H1 (cell line): Measurements from ENCODE around the gene ZNF101. TPM values are rescaled to one million over a fixed set of nuclear protein-coding genes. Genes with fewer than 3 reads are reported as not detected.

Experiments
- CTCF ChIA-PET: fragments of 300-600 bp; sonication (Branson Sonifier 250); formaldehyde crosslinking; loops from one replicate; lab custom pipeline; 2021; ENCODE audit not compliant: partially characterized antibody; lab: Charles Lee
- POLR2A ChIA-PET: fragments of 300-600 bp; sonication (Branson Sonifier 250); formaldehyde crosslinking; loops from one replicate; lab custom pipeline; 2021; ENCODE audit warnings: inconsistent platforms; ENCODE audit not compliant: partially characterized antibody; lab: Charles Lee
- DNase-seq, 2 experiments: peaks; one replicate each; pipeline versions ENCODE4 v3.0.0 to v3.0.0-alpha.2; 2010 to 2022; ENCODE audit warnings: low spot score in 2 of 2, low read depth in 1 of 2, mixed read lengths in 1 of 2
- FAIRE-seq: peaks from 2 replicates; lab custom pipeline; 2011; peaks lifted over from hg19 to GRCh38; lab: Jason Lieb, UNC
- H2AFZ ChIP-seq: 2 replicates; pipeline ENCODE4 v1.8.1; 2012; ENCODE audit warnings: low read length, inconsistent platforms
- H2AK5ac ChIP-seq: 2 replicates; pipeline ENCODE4 v1.6.1; 2013; ENCODE audit warnings: low read depth, low read length
- H2BK120ac ChIP-seq: replicated peaks from 2 replicates; pipeline ENCODE3; 2013; ENCODE audit warnings: low read depth, low read length, inconsistent platforms
- H2BK12ac ChIP-seq: 2 replicates; pipeline ENCODE4 v1.6.1; 2013; ENCODE audit warnings: low read depth, low read length
- H2BK15ac ChIP-seq: 2 replicates; pipeline ENCODE4 v1.6.1; 2013; ENCODE audit warnings: low read length
- H2BK20ac ChIP-seq: 2 replicates; pipeline ENCODE4 v1.6.1; 2013; ENCODE audit warnings: low read length
- H2BK5ac ChIP-seq: 2 replicates; pipeline ENCODE4 v1.6.1; 2013; ENCODE audit warnings: low read depth, low read length
- H3K14ac ChIP-seq: 2 replicates; pipeline ENCODE4 v1.6.1; 2013; ENCODE audit warnings: inconsistent platforms; ENCODE audit not compliant: insufficient read length
- H3K18ac ChIP-seq: 2 replicates; pipeline ENCODE4 v1.6.1; 2013; ENCODE audit warnings: low read length; ENCODE audit errors: extremely low read depth
- H3K23ac ChIP-seq: 2 replicates; pipeline ENCODE4 v1.6.1; 2013; ENCODE audit warnings: inconsistent platforms; ENCODE audit not compliant: insufficient read length
- H3K23me2 ChIP-seq: 2 replicates; pipeline ENCODE4 v1.6.1; 2013; ENCODE audit warnings: low read depth, low read length
- H3K27ac ChIP-seq: 2 replicates; pipeline ENCODE4 v1.6.1; 2011; ENCODE audit warnings: low read depth, low read length, inconsistent platforms
- H3K27me3 ChIP-seq, 4 experiments: replicated peaks in 1 of 4; 1 replicate in 1 of 4; 2 replicates in 3 of 4; pipeline versions ENCODE4 v1.6.1 to v1.8.1; 2011 to 2013; ENCODE audit warnings: low read length in 3 of 4, mild to moderate bottlenecking in 3 of 4, inconsistent platforms in 2 of 4, mixed read lengths in 2 of 4, moderate library complexity in 1 of 4; ENCODE audit not compliant: control insufficient read depth in 3 of 4, insufficient read depth in 3 of 4; ENCODE audit errors: extremely low read depth in 1 of 4
- H3K36me3 ChIP-seq, 4 experiments: 2 replicates each; pipeline versions ENCODE4 v1.6.1 to v1.8.1; 2011 to 2013; ENCODE audit warnings: mild to moderate bottlenecking in 4 of 4, low read length in 3 of 4, moderate library complexity in 2 of 4, control low read depth in 1 of 4, inconsistent platforms in 1 of 4; ENCODE audit not compliant: insufficient read depth in 4 of 4, control insufficient read depth in 2 of 4
- H3K4ac ChIP-seq: replicated peaks from 2 replicates; pipeline ENCODE3; 2013; ENCODE audit warnings: low read length, low read depth, mixed read lengths, inconsistent platforms; ENCODE audit not compliant: insufficient read length
- H3K4me1 ChIP-seq, 4 experiments: replicated peaks in 1 of 4; 1 replicate in 1 of 4; 2 replicates in 3 of 4; pipeline versions ENCODE4 v1.6.1 to v1.8.1; 2011 to 2013; ENCODE audit warnings: low read length in 3 of 4, inconsistent platforms in 2 of 4, mixed read lengths in 1 of 4; ENCODE audit not compliant: insufficient read depth in 4 of 4, control insufficient read depth in 3 of 4
- H3K4me2 ChIP-seq, 2 experiments: 2 replicates each; pipeline versions ENCODE4 v1.6.1 to v1.8.1; 2011 to 2013; ENCODE audit warnings: low read depth in 2 of 2, low read length in 2 of 2, control low read depth in 1 of 2, inconsistent platforms in 1 of 2, mild to moderate bottlenecking in 1 of 2; ENCODE audit not compliant: insufficient read depth in 1 of 2
- H3K4me3 ChIP-seq, 4 experiments: fragments of 200-600, 300-600 bp in 1 of 4; sonication (generic), shearing (Covaris generic), sonication (Bioruptor Twin) in 1 of 4; 2 replicates each; pipeline versions ENCODE4 v1.5.1 to v1.8.1; 2011 to 2016; ENCODE audit warnings: low read length in 4 of 4, low read depth in 3 of 4, control low read depth in 2 of 4, inconsistent platforms in 2 of 4, mild to moderate bottlenecking in 2 of 4, mixed read lengths in 1 of 4, moderate library complexity in 1 of 4; ENCODE audit not compliant: insufficient read depth in 2 of 4; ENCODE audit errors: extremely low read depth in 1 of 4
- H3K56ac ChIP-seq: replicated peaks from 2 replicates; pipeline ENCODE3; 2013; ENCODE audit warnings: low read depth, mild to moderate bottlenecking, mixed read lengths, low read length, inconsistent platforms; ENCODE audit not compliant: insufficient read length
- H3K79me1 ChIP-seq: 2 replicates; pipeline ENCODE4 v1.6.1; 2013; ENCODE audit warnings: low read depth, low read length, control low read depth
- H3K79me2 ChIP-seq, 2 experiments: 2 replicates each; pipeline versions ENCODE4 v1.6.1 to v1.8.1; 2012 to 2013; ENCODE audit warnings: low read length in 2 of 2, mild to moderate bottlenecking in 2 of 2, inconsistent platforms in 1 of 2; ENCODE audit not compliant: insufficient read depth in 2 of 2, control insufficient read depth in 1 of 2
- H3K9ac ChIP-seq, 4 experiments: replicated peaks in 1 of 4; 1 replicate in 1 of 4; 2 replicates in 3 of 4; pipeline versions ENCODE4 v1.6.1 to v1.8.1; 2011 to 2013; ENCODE audit warnings: low read depth in 3 of 4, low read length in 3 of 4, control low read depth in 2 of 4, mild to moderate bottlenecking in 2 of 4, moderate library complexity in 2 of 4, inconsistent platforms in 1 of 4; ENCODE audit errors: extremely low read depth in 1 of 4
- H3K9me3 ChIP-seq, 2 experiments: 2 replicates each; pipeline versions ENCODE4 v1.6.1 to v1.8.1; 2012 to 2013; ENCODE audit warnings: mild to moderate bottlenecking in 2 of 2, moderate library complexity in 2 of 2, control low read depth in 1 of 2, inconsistent platforms in 1 of 2, low read depth in 1 of 2, low read length in 1 of 2, mixed read lengths in 1 of 2; ENCODE audit not compliant: insufficient read depth in 2 of 2
- H4K20me1 ChIP-seq, 2 experiments: replicated peaks in 1 of 2; 2 replicates each; pipeline versions ENCODE3 to v1.8.1; 2011 to 2013; ENCODE audit warnings: inconsistent platforms in 2 of 2, low read length in 2 of 2, mild to moderate bottlenecking in 1 of 2; ENCODE audit not compliant: insufficient read depth in 2 of 2, control insufficient read depth in 1 of 2
- H4K5ac ChIP-seq: 2 replicates; pipeline ENCODE4 v1.6.1; 2013; ENCODE audit warnings: low read length, low read depth, mixed read lengths, inconsistent platforms; ENCODE audit not compliant: insufficient read length
- H4K8ac ChIP-seq: 2 replicates; pipeline ENCODE4 v1.8.0; 2013; ENCODE audit warnings: mild to moderate bottlenecking, moderate library complexity, low read length, inconsistent platforms; ENCODE audit not compliant: insufficient read depth; ENCODE audit errors: extremely low read depth
- H4K91ac ChIP-seq: replicated peaks from 2 replicates; pipeline ENCODE3; 2013; ENCODE audit warnings: low read length, mixed read lengths, inconsistent platforms; ENCODE audit not compliant: insufficient read length
- BACH1 ChIP-seq: IDR thresholded peaks from 2 replicates; pipeline ENCODE4 v1.6.1; 2012; ENCODE audit warnings: low read length, improper control_type of control experiment
- BCL11A ChIP-seq, 2 experiments: IDR thresholded peaks; one replicate each; pipeline ENCODE4 v1.6.1; 2011; ENCODE audit warnings: low read depth in 2 of 2, low read length in 2 of 2, mild to moderate bottlenecking in 2 of 2
- CTCF ChIP-seq, 3 experiments: IDR thresholded peaks; 1 replicate in 2 of 3; 2 replicates in 1 of 3; pipeline versions ENCODE4 v1.5.1 to v1.6.1; 2011; ENCODE audit warnings: low read length in 3 of 3, mild to moderate bottlenecking in 3 of 3, inconsistent platforms in 2 of 3, low read depth in 1 of 3, moderate library complexity in 1 of 3; ENCODE audit not compliant: insufficient read depth in 1 of 3; ENCODE audit errors: control extremely low read depth in 1 of 3
- EGR1 ChIP-seq: IDR thresholded peaks from 2 replicates; pipeline ENCODE4 v1.6.1; 2011; ENCODE audit warnings: low read depth, low read length, borderline replicate concordance
- GTF2F1 ChIP-seq: IDR thresholded peaks from 2 replicates; pipeline ENCODE4 v1.6.1; 2012; ENCODE audit warnings: low read depth, low read length, improper control_type of control experiment, borderline replicate concordance
- KDM4A ChIP-seq: IDR thresholded peaks from one replicate; pipeline ENCODE4 v1.7.1; 2012; ENCODE audit warnings: low read depth, mild to moderate bottlenecking, moderate library complexity, low read length, inconsistent platforms; ENCODE audit not compliant: severe bottlenecking
- RAD21 ChIP-seq, 2 experiments: IDR thresholded peaks in 1 of 2; conservative IDR thresholded peaks in 1 of 2; 2 replicates each; pipeline ENCODE4 v1.6.1; 2011; ENCODE audit warnings: low read depth in 2 of 2, low read length in 2 of 2, improper control_type of control experiment in 1 of 2, inconsistent platforms in 1 of 2, mild to moderate bottlenecking in 1 of 2, moderate library complexity in 1 of 2
- SAP30 ChIP-seq: fragments of 300-600 bp; sonication (generic); IDR thresholded peaks from 2 replicates; pipeline ENCODE4 v1.7.1; 2012; ENCODE audit warnings: low read length, moderate library complexity, mild to moderate bottlenecking, inconsistent platforms; ENCODE audit not compliant: insufficient read depth, insufficient replicate concordance
- SP2 ChIP-seq: IDR thresholded peaks from 2 replicates; pipeline ENCODE4 v1.6.1; 2012; ENCODE audit warnings: mild to moderate bottlenecking, low read length, inconsistent platforms
- SUZ12 ChIP-seq: fragments of 200-600 bp; sonication (generic); IDR thresholded peaks from 2 replicates; pipeline ENCODE4 v1.6.1; 2012; ENCODE audit warnings: mild to moderate bottlenecking, inconsistent platforms, low read length, moderate library complexity, mixed read lengths
- TCF12 ChIP-seq: IDR thresholded peaks from 2 replicates; pipeline ENCODE4 v1.6.1; 2011; ENCODE audit warnings: low read depth, mild to moderate bottlenecking, low read length
- WGBS, 2 experiments: shearing (Covaris generic) in 1 of 2; methylation state at CpG; one replicate each; pipeline versions ENCODE4 v1.1.6 to v1.1.7; 2013 to 2015; ENCODE audit warnings: low lambda C conversion rate in 2 of 2, mixed read lengths in 2 of 2, inconsistent platforms in 1 of 2, low coverage in 1 of 2, missing lambda C conversion rate in 1 of 2; ENCODE audit not compliant: insufficient replicate concordance in 2 of 2, insufficient coverage in 1 of 2, insufficient read length in 1 of 2; ENCODE audit errors: extremely low coverage in 1 of 2, missing lambda C conversion rate in 1 of 2; 5-methylcytosine and 5-hydroxymethylcytosine counted together
- polyA plus RNA-seq, 7 experiments: library from polyadenylated mRNA; depleted of rRNA in 3 of 7; stranded (reverse) in 5 of 7; unstranded in 2 of 7; fragments of >200 nt in 5 of 7; fragments of 200-250 nt in 2 of 7; gene quantifications; 1 replicate in 5 of 7; 2 replicates in 1 of 7; 4 replicates in 1 of 7; pipeline versions ENCODE4 v1.2.1 to v1.2.3, GENCODE V29; 2011 to 2013; ENCODE audit warnings: missing spikeins in 2 of 7, mixed read lengths in 2 of 7
- total RNA-seq: library from RNA; stranded (reverse); fragmentation: NEBNext Ultra II Directional; extraction: Animal tissue kit (Norgen Biotek cat#: 25700); gene quantifications from 2 replicates; pipeline ENCODE4 v1.2.1, GENCODE V29; 2021

The ZNF101 gene
- total and polyA plus RNA-seq, 2 of the 8 experiments (the other 6 are each of a cell fraction or from before 2014, with no cell fraction given): 13.0 to 50.9 TPM

GRCh38 chr19:19674315-19674714 lies 5.7 kb downstream of the ZNF101 start:
- H3K4me2 ChIP-seq: no peak overlapping the region
- no peak overlapping the region for H2BK5ac ChIP-seq
- H3K27me3 ChIP-seq: no peaks in the 10 kb centered on the region
- peaks cover 0 to 4% (median under 1%) of the 10 kb centered on the region in 4 experiments; a peak in 3 of 7 replicates for H3K4me1 ChIP-seq
- peaks cover 6% of the 10 kb centered on the region for H3K23me2 ChIP-seq
- no peak overlapping the region for H4K5ac ChIP-seq
- H4K91ac ChIP-seq: no peak overlapping the region
- CTCF ChIA-PET: interaction anchor here (1.1 kb wide), 1 partner anchor 116 kb away, joined by 3 read pairs; no protein-coding TSS in a partner anchor
- no peak overlapping the region for H3K4ac ChIP-seq
- H2BK15ac ChIP-seq: no peak overlapping the region
- H3K27ac ChIP-seq: no peak overlapping the region
- no peak overlapping the region for H2BK120ac ChIP-seq
- no peak overlapping the region for H3K23ac ChIP-seq
- H3K79me1 ChIP-seq: peaks cover 8% of the 10 kb centered on the region
- no peak overlapping the region for H3K9ac ChIP-seq
- no peak overlapping the region for H4K8ac ChIP-seq
- H3K9me3 ChIP-seq: no peaks in the 10 kb centered on the region
- H2BK12ac ChIP-seq: no peak overlapping the region
- POLR2A ChIA-PET: interaction anchor here (1.0 to 1.4 kb wide), 3 partner anchors 10 to 30 kb away, joined by 3 read pairs; no protein-coding TSS in a partner anchor
- peaks cover 6 to 72% of the 10 kb centered on the region in 2 experiments for H3K79me2 ChIP-seq
- H2AFZ ChIP-seq: no peak overlapping the region
- DNase-seq: no peak
- H3K18ac ChIP-seq: no peak overlapping the region
- peaks cover 10 to 49% (median 26%) of the 10 kb centered on the region in 4 experiments; a peak in 7 of 8 replicates for H3K36me3 ChIP-seq
- WGBS, 2 experiments: 99% methylated on average over 6 of the region's 6 CpGs; no CpG with 5 or more reads in 1 of the 2 experiments
- no peak overlapping the region for H3K4me3 ChIP-seq
- H4K20me1 ChIP-seq: peaks cover 2 to 10% of the 10 kb centered on the region in 2 experiments
- no peak overlapping the region for H2BK20ac ChIP-seq
- H3K56ac ChIP-seq: no peak overlapping the region
- no peak for FAIRE-seq
- H3K14ac ChIP-seq: no peak overlapping the region
- H2AK5ac ChIP-seq: no peak overlapping the region
- no peak for TF ChIP-seq SAP30
- TF ChIP-seq TCF12: no peak
- no peak for TF ChIP-seq CTCF (IDR thresholded peaks at IDR 0.05; ENCODE audit: control extremely low read depth in 1 of 3, insufficient read depth in 1 of 3, low read depth in 1 of 3, low read length in 3 of 3)
- no peak for TF ChIP-seq SUZ12
- TF ChIP-seq SP2: no peak
- no peak for TF ChIP-seq KDM4A
- no peak for TF ChIP-seq EGR1
- no peak for TF ChIP-seq BCL11A (IDR thresholded peaks at IDR 0.05; ENCODE audit: low read depth in 2 of 2, low read length in 2 of 2)
- TF ChIP-seq RAD21 (IDR thresholded peaks at IDR 0.05 in 1 of 2, conservative IDR thresholded peaks at IDR 0.05 in 1 of 2; ENCODE audit: low read depth in 2 of 2, low read length in 2 of 2): no peak
- no peak for TF ChIP-seq BACH1
- TF ChIP-seq GTF2F1: no peak
